OCI-M2 (cell line): ENCODE measurements around the gene ERN1.

ENCODE experiments used
- DNase-seq: peaks from one replicate; lab custom pipeline; 2025; ENCODE audit not compliant: unreplicated experiment; lab: John Stamatoyannopoulos, UW

The ERN1 gene

GRCh38 chr17:64087252-64088005 lies 42.5 kb downstream of the ERN1 start:
- no peak for DNase-seq

- DNase-seq = no peak
These were observed 44.3 kb downstream of the ERN1 start for GRCh38 chr17:64085650-64086005.

- DNase-seq = no peak
These were observed 44.8 kb downstream of the ERN1 start for GRCh38 chr17:64084940-64085649.

GRCh38 chr17:64084086-64084939 lies 45.6 kb downstream of the ERN1 start:
- no peak for DNase-seq

GRCh38 chr17:64083563-64084085 lies 46.3 kb downstream of the ERN1 start:
- no peak for DNase-seq

GRCh38 chr17:64083093-64083492 lies 46.9 kb downstream of the ERN1 start:
- DNase-seq = no peak

- DNase-seq = no peak
These were observed 47.8 kb downstream of the ERN1 start for GRCh38 chr17:64081802-64082799.

GRCh38 chr17:64080174-64080618 lies 49.7 kb downstream of the ERN1 start:
- DNase-seq = no peak

- DNase-seq = no peak
These were observed 52.6 kb downstream of the ERN1 start for GRCh38 chr17:64077379-64077778.

- DNase-seq = no peak
These were observed 54.0 kb downstream of the ERN1 start for GRCh38 chr17:64075913-64076312.

- no peak for DNase-seq
These were observed 55.1 kb downstream of the ERN1 start for GRCh38 chr17:64074704-64075426.

- DNase-seq = no peak
These were observed 55.9 kb downstream of the ERN1 start for GRCh38 chr17:64073771-64074703.

GRCh38 chr17:64071111-64071510 lies 58.8 kb downstream of the ERN1 start:
- no peak for DNase-seq

- no peak for DNase-seq
These were observed 59.7 kb downstream of the ERN1 start for GRCh38 chr17:64070213-64070612.

- no peak for DNase-seq
These were observed 60.8 kb downstream of the ERN1 start for GRCh38 chr17:64069143-64069542.

GRCh38 chr17:64067657-64068056 lies 62.3 kb downstream of the ERN1 start:
- no peak for DNase-seq

- DNase-seq = no peak
These were observed 63.2 kb downstream of the ERN1 start for GRCh38 chr17:64066716-64067115.

- DNase-seq = no peak
These were observed 64.8 kb downstream of the ERN1 start for GRCh38 chr17:64065161-64065560.
